Activated CD4-positive, alpha-beta T cell treated with anti-CD3 and anti-CD28 coated beads, Interleukin-2, amount 50 U/mL, for 16 hours (primary cell): ENCODE results near the gene CES5A.
"Not testable (repeated sequence)": the region's sequence is repeated elsewhere in the genome, so short reads cannot be mapped to it uniquely, and the experiment has no call there.

ENCODE experiments used
- DNase-seq: peaks from one replicate; pipeline ENCODE4 v3.0.0-alpha.2; 2020

CES5A gene, protein sequence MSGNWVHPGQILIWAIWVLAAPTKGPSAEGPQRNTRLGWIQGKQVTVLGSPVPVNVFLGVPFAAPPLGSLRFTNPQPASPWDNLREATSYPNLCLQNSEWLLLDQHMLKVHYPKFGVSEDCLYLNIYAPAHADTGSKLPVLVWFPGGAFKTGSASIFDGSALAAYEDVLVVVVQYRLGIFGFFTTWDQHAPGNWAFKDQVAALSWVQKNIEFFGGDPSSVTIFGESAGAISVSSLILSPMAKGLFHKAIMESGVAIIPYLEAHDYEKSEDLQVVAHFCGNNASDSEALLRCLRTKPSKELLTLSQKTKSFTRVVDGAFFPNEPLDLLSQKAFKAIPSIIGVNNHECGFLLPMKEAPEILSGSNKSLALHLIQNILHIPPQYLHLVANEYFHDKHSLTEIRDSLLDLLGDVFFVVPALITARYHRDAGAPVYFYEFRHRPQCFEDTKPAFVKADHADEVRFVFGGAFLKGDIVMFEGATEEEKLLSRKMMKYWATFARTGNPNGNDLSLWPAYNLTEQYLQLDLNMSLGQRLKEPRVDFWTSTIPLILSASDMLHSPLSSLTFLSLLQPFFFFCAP

DNA sequence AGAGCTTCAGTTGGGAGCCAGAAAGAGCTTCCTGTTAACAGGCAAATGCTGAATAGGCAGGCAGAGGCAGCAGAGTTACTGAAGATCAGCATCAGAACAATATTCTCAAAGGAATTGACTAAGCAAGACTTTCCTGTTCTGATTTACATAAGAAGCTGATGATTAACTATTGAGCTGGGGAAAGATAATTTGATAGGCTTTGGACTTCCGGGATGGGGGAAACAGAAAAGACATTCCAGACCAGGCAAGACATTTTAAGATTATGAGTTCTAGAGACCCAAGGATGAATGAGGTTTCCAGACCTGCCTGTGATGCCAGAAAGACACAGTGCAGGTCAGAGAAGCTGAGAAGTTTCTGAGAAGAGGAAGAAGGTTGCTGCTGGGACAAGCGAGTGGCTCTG is at the start of gene CES5A:
CES5A (minus strand) TSS at position 101 of the 400 bp plus-strand sequence. CDS start 152 bp downstream, outside the sequence.
- no peak for DNase-seq

GRCh38 chr16:55922662-55923061 is 47.5 kb upstream of the CES5A start:
- DNase-seq, result no peak

- no peak for DNase-seq
These were observed 42.4 kb upstream of the CES5A start for GRCh38 chr16:55917373-55918160.

DNA sequence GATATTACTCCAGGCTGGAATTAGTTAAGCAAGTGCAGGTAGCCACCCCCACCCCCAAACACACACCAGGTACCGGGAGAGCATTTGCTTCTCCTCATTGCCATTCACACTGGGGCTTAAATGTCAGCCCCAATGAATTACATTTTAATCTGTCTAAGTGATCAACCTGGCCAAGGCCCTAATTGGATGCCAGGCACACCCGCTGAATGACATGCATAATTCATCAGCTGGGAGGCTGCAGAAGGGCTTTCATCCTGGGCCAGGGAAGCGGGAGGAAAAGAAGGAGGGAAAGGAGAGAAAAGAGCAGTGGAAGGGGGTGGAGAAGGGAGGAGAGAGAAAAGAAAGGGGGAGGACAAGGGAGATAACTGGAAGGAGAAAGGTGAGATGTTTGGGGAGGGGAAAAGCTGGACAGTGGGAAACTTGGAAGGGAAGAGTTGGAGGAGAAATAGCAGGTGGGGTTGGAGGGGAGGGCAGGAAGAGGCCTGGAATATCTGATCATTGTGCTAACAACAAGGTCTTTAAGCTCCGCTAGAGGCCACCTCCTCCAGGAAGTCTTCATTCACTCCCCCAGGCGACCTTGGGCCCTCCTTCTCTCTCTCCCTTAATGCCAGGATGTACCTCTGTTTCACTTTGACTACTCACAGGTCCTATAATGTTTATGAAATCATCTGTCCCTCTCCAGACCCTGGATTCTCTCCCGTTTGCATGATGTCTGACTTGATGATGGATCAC is 40.1 kb upstream of the CES5A start:
- DNase-seq, result no peak

GRCh38 chr16:55914383-55914782 is 39.2 kb upstream of the CES5A start:
- DNase-seq, result no peak

- DNase-seq, result no peak
These were observed 38.5 kb upstream of the CES5A start for GRCh38 chr16:55913716-55914115.

- not testable (repeated sequence) for DNase-seq
These were observed 37.9 kb upstream of the CES5A start for GRCh38 chr16:55913121-55913520.

GRCh38 chr16:55912022-55912421 is 36.8 kb upstream of the CES5A start:
- no peak for DNase-seq

DNA sequence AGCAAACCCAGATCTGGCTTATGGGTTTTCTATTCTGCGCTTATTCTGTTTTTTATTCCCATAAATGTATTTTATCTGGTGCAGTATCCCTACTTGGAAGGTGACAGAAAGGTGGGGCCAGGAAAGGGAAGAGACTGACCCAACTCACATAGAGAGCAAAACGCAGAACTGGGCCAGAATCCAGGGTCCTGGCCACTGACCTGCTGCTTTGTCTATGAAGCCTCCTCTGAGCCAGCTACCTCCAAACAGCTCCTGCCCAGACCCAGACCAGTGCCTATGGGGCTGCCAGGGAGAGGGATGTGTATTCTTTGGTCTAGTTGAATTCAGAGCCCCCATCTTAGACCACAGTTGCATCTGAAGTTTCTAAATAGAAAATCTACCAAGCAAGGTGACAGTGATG is 36.4 kb upstream of the CES5A start:
- no peak for DNase-seq

GRCh38 chr16:55909876-55910275 is 34.7 kb upstream of the CES5A start:
- no peak for DNase-seq

- no peak for DNase-seq
These were observed 33.5 kb upstream of the CES5A start for GRCh38 chr16:55908641-55909040.

- DNase-seq, result no peak
These were observed 32.5 kb upstream of the CES5A start for GRCh38 chr16:55907661-55908060.

DNA sequence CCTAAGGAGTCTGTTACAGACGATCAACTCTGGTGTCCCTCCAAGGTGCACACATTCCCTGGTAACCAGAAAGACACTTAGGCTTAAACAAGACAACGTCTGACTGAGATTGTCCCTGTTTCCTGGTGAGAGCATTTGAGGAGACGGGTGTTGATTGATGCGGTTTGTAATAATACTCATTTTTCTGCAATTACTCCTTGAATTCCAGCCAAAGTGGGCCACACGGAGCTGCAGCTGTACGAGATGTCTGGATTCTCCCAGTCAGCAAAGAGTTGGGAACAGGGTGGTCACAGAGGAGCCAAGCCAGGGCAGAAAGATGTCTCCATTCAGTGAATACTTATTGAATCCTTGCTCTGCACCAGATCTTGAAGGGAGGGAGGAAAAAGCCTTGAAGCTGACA is 30.9 kb upstream of the CES5A start:
- DNase-seq, result no peak

DNA sequence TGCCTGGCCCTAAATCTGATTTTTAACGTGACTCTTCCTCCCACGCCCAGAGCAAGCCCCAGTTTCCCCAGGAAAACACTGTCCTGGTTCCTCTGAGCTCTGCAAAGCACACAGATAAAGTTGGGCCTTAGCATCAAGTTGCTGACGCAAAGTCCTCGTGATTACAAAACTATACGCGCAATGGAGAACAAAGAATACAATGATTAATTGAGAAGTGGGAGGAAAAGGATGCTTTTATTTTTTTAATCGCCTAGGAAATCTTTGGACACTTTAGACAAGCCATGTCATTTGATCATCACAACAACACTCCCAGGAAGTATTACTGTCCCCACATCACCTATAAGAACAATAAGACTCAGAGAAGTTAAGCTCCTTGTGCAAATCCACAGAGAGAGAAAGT is 30.5 kb upstream of the CES5A start:
- DNase-seq, result no peak

DNA sequence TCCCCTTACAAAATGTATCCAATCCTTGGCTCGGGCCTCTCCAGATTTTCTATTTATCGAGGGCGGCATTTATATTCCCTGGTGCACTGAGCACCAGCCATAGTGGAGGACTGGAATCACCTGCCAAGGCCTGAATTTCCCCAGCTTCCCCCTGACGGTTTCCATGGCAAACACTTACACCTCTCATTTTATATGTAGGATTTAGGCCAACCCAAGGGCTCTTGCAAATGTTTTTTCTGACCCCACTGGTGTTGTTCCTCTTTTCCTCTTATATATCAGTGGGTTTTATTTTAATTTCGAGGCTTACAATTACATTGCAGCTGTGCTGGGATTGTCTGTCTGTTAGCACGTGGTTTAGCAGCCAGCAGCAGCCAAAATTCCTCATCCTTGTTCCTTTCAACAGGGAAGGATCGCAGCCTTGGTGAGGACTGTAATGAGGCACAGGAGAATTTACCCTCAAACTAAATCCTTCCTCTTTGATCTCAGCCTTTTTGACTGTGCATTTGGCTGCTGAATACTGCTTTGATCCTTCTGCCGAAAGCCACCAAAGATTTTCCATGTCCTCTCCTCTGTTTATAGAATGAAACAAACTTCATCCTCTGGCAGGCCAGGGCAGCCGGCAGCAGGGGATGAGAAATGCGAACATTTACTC is 26.5 kb upstream of the CES5A start:
- DNase-seq, result no peak

DNA sequence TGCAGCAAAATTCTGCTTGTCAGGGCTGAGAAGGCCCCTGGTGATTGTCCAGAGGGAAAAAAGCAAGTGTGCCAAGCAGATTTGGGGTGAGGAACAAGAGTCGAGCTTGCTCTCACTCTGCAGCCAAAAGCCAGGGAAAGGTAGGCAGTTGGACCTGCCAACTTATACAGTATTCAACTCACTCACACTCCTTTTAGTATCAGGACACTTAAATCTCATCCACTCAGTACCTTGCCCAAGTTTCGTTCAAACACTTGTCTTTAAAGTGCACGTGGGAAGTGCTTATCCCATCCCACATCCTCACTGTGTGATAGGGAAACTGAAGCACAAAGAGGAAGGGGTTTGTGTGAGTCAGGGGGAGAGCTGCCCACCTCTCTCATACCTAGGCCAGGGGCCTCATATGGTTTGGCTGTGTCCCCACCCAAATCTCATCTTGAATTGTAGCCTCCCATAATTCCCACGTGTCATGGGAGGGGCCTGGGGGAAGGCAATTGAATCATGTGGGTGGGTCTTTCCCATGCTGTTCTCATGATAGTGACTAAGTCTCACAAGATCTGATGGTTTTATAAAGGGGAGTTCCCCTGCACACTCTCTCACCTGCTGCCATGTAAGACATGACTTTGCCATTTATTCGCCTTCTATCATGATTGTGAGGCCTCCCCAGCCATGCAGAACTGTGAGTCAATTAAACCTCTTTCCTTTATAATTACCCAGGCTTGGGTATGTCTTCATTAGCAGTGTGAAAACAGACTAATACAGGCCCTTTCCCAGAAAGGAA is 25.6 kb upstream of the CES5A start:
- DNase-seq, result peak; percentile 2

- DNase-seq, result no peak
These were observed 24.7 kb upstream of the CES5A start for GRCh38 chr16:55899857-55900256.

GRCh38 chr16:55898592-55898991 is 23.4 kb upstream of the CES5A start:
- no peak for DNase-seq

DNA sequence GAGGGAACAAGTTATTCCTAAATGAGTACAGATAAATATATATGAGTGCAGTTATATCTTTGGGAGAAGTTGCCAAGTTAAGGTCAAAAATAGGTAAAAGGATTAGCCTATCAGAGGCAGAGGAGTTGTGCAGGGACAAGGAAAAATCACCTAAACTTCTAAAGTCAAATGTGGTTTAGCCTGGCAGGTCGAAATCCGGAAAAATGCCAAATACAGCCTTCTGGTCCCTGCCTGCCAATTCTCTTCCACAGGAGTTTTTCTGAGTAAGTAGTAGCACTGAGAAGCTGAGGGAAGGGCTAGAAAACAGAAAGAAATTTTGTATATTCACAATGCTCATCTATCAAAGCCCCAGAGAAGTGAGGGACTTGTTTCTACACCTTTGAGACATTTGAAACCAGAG is 17.6 kb upstream of the CES5A start:
- no peak for DNase-seq

DNA sequence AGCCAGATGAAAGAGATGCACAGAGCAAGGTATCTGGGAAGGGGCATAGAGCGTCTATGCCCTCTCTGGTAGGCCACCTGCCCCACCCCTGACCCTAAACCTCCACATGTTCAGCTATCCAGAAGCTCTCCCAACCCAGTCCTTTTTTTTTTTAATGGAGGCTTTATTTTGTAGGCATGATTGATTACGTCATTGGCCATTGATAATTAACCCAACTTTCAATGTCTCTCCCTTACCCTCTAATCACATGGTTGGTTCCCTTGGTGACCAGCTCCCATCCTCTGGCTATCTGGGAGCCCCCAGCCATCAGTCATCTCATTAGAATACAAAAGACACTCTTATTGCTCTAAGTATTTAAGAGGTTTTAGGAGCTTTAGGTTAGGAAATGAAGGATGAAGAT is 14.3 kb upstream of the CES5A start:
- DNase-seq, result no peak

DNA sequence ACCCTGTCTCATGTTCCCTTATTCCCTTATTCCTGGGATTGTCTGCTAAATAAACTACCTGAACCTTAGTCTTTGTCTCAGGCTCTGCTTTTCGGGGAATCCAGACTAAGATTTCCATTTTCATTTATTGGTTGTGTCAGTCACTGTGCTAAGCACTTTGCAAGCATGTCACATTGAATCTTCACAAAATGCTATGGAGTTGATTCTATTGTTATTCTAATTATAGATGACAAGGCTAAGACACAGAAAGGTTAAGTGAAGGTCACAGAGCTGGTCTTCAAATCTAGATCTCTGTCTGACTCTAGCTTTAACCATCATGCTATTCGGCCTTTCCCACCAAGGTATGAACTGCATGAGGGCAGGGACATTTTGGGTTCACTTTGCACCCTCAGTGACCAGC is 13.4 kb upstream of the CES5A start:
- no peak for DNase-seq

DNA sequence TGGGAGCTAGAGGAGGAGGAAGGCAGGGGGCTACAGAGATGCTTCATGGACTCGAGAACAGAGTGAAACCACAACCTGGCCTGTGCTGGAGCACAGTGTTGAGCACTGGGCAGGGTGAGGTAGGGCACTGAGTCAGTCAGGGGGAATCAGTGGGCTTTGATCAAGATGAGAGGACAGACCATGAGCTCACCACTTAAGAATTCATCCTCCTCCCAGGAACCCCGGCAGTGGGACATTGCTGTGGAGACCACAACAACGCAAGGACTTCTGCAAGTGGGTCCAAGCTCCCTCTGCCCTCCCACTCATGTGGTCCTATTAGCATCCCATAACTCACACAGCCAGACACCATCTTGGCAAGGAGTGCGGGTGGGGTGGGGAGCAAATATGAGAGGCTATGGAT is 1.7 kb upstream of the CES5A start:
- no peak for DNase-seq
